ENCODE results near the gene CDH4. TPM values are rescaled to one million over a fixed set of nuclear protein-coding genes. Genes with fewer than 3 reads are reported as not detected.

Gene CDH4
- polyA plus RNA-seq, 1 donor, result 1.2 TPM

DNA sequence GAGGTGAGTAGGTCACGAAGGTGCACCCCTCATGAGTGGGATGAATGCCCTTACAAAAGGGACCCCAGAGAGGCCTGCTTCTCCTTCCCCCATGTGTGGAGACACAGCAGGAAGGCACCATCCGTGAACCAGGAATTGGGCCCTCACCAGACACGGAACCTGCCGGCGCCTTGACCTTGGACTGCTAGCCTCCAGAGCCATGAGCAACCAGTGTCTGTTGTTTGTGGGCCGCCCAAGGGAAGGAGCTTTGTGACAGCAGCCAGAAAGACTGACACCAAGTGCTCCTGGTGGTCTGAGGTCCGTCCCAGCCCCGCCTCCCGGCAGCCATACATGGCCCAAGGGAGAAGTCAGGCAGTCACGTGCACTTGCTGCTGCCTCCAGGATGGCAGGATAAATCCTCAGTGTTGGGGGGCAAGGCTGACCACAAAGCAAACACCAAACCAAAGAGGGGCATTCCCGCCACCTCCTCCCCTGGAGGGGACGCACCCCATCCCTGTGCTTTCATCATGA lies 29.3 kb downstream of the CDH4 start:
- no peak for DNase-seq (ENCODE audit: low read depth)

DNA sequence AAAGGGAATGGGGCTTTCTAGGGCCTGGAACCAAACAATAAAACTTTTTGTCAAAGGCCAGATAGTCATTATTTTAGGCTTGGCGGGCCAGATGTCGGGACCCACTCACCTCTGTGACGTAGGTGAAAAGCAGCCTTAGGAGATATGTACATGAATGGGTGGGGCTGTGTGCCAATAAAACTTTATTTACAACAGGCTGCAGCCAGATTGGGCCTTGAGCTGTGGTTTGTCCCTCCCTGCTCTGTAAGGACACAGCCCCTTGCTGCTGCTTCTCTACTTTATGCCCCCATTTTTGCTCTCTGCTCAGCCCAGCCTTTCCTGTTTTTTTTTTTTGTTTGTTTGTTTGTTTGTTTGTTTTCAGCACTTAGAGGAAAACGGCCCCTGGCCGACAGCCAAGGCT lies 32.7 kb downstream of the CDH4 start:
- no peak for DNase-seq (ENCODE audit: low read depth)

DNA sequence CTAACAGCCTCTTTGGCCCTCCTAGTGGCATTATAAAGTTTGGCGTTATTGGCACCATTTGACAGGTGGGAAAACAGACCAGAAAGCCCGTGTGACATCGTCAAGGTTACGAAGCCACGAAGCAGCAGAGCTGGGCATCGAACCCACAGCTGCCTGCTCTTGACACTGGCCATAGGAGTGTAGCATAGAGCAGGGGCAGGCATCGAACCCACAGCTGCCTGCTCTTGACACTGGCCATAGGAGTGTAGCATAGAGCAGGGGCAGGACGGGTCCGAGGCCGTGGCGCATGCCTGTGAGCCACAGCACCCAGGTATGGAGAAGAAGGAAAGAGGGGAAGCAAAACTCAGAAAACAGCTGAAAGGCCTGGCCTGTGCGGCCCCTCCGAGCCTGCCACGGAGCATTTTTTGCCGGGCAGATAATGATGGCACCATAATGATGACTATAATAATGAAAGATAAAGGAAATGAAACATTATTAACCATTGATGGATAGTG lies 33.1 kb downstream of the CDH4 start:
- DNase-seq (ENCODE audit: low read depth), result no peak

DNA sequence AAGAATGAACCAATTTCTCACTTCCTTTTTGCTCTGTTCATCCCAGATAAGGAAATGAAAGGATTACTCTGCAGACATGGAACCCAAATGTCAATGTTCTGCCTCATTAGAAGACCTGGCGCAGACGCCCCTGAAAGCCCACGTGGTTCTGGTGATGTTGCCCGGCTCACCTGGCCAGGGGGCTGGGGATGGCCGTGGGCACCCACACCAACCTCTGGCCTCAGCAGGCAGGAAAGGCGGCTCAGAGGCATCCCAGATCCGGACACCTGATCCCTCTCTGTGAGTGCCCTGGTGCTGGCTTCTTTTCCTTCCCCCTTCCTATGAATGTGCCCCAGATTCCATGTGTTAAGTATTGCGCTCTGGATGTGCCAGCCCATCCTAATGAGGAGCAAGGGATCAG lies 33.6 kb downstream of the CDH4 start:
- no peak for DNase-seq (ENCODE audit: low read depth)

DNA sequence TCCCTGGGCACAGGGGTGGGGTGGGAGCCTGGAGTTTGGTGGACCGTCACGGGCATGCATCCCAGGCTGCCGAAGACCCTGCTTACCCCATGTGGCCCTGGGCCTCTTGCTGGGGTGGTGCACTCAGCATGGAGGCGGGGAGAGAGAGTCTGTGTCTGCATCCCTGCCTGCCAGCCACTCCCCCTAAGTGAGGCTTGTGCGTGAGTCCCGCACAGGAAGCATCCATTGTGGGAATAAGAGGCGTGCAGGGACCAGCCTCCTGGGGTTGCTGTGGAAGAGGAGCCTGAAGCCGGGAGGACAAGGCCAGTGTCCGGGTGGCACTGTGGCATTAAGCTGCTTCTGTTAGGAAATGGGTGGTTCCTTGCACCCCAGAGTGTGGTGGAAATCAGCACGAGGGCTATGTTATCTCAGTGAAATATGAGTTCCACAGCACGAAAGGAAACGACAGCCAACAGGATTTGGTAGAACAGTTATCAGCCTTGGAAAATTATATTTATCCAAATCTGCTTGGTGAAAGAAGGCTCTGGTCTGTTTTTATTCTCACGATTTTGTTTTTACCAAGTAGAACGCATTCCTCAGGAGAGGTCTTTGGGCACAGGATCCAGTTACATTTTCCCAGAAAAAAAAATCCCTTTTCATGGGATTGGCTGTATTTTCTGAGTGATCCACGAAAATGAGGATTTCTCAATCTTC lies 35.7 kb downstream of the CDH4 start:
- DNase-seq (ENCODE audit: low read depth), result no peak

DNA sequence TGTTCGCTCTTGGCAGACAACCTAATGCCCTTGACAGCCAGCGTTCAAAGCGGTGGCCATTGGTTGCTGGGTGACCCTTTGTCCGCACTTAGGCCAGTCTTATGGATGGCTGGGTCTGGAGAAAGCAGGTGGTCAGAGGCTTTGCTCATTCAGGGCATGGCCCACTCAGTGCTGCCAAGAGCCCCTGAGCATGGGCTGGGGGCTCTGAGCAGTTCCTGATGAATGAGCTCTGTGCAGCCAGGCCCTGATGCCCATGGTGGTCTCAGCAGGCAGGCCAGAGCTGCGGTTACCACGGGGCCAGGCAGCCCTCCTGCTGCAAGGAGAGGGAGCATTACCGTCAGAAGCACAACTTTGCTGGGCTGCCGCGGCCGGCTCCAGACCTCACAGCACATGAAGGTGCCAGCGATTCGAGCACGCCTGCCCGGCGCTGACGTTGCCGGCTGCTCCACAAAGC lies 36.3 kb downstream of the CDH4 start:
- no peak for DNase-seq (ENCODE audit: low read depth)

DNA sequence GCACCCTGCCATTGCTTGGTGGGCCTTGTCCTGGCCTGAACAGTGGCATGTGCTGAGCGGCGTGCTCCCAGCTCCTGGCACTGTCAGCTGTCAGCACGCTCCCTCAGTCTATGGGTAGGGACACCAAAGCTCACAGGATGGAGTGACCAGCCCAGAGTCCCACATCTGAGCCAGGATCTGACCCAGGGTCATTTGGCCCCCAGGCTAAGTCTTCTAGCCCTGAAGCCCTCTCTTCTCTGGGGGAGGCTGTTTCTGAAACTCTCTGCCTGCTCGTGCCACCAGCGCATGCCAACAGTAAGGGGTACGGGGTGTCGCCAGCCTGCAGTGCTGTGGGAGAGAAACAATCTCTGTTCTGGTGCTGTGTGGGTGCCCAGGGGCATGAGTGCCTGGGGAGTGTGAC lies 37.1 kb downstream of the CDH4 start:
- no peak for DNase-seq (ENCODE audit: low read depth)

DNA sequence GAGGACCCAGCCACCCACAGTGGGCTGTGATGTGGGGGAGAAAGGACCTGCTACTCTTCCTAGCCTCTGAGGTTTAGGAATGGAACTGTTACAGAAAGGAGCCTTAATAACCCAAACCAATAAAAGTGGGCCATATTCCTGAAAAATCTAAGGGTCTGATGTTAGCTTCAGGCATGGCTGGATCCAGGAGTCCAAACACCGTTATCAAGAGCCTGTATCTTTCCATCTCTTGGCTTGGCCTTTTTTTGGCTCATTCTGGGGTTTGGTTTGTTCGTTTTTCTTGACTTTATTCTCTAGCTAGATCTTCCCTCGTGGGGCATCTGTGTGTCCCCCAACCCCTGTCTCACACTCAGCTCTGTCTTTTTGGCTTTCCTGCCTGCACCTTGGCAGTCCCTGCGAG lies 38.7 kb downstream of the CDH4 start:
- DNase-seq (ENCODE audit: low read depth), result no peak

DNA sequence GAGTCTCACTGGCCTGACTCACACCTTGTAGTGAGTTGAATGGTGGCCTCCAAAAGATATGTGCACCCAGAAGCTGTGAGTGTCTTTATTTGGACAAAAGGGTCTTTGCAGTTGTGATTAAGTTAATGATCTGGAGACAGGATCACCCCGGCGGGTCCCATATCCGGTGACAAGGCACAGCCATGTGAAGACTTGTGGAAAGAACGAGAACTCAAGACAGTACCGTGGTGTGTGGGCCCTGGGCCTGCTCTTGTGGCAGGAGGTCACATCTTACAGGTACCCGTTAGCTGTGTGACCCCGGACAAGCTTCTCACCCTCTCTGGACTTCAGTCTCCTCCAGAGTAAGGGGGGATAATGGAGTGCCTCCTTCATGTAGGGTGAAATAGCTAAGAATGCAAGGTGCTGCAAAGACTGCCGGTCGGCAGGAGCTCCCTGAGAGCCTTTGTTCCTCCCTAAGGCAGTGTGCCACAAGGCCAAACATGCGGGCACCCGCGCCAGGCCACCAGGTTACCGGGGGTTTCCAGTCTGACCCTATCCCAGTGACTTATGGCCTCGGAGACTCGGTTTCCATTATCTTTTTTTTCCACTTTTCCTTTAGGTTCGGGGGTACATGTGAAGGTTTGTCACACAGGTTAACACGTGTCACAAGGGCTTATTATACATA lies 39.2 kb downstream of the CDH4 start:
- no peak for DNase-seq (ENCODE audit: low read depth)

DNA sequence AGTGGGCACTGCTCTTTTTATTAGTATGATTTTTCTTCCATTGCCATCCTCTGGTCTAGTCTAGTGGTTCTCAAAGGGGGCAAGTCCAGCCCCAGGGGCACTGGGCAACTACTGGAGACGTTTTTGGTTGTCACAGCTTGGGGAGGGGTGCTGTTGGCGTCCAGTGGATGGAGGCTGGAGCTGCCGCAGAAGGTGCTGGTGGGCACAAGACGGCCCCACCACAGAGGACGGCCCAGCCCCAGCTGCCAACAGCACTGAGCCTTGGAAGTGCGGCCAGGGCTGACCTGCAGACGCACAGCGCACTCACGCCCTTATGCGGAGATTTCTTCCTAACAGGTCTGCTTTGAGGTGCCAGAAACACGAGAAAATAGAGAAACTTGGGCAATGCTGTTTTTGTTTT lies 40.3 kb downstream of the CDH4 start:
- no peak for DNase-seq (ENCODE audit: low read depth)

DNA sequence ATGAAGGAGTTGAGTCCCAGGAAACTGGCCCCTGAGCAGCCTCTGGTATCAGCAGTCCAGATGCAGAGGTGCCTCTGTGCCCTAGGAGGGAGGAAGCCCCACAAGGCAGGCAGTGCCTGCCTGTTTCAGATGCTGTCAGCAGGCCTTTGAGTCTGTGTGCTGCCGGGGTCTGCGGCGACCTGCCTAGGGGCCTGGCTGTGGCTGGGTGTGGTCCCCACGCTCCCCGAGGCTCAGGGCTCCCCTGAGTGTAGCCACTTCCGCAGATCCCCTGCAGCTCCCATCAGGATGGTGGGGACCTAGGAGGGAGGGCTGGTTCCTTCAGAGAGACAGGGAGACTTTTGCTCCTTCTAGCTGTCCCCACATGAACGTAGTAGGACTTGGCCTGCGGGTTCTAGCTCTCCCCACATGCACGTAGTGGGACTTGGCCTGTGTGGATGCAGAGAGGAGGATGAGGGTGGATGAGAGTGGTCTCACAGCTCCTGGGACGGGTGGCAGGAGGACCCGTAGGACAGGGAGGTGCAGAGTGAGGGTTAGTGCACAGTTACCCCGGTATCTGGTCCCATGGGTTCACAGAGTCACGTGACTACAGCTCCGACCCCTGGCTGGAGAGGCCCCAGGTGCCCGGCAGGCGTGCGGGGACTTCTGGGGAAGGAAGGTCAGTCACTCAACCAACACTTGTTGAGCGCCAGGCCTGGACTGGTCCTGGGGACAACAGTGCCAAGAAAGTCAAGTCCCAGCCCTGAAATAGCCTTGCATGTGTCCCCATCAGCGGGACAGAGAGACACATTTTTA lies 41.0 kb downstream of the CDH4 start:
- DNase-seq (ENCODE audit: low read depth), result no peak

DNA sequence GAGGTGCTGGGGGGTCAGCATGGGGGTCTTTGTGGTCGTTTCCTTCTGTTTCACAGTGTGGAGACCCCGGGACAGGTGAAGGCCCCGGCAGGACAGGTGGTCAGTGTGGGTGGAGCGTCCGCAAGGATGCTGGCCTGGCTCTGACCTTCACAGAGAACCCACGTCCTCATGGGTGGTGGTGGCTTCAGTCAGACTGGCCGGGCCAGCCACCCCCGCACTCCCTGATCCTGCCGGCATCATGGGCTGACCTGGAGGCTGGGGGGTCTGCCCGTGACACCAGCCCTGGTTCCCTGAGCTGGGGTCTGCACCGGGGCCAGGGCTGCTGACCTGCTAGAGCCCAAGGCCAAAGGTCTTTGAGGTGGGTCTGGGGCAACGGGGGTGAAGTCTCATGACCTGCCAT lies 41.9 kb downstream of the CDH4 start:
- DNase-seq (ENCODE audit: low read depth), result no peak

DNA sequence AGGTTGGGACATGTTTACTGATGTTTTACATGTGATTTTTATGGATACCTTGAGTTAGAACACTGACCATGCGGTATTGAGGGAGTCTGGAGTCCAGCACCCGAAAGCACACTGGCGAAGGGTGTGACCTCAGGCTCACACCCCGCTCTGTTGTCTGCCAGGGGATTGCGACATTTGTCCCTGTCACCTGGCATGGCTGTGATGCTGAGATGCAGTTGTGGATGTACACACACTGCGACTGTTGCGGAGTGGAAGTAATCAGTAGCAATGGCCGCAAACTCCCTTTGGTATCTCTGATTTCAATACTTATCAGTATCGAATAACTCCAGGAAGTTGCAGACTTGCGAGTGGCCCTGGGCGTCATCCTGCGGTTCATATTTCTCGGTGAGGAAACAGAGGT lies 43.2 kb downstream of the CDH4 start:
- DNase-seq (ENCODE audit: low read depth), result no peak

DNA sequence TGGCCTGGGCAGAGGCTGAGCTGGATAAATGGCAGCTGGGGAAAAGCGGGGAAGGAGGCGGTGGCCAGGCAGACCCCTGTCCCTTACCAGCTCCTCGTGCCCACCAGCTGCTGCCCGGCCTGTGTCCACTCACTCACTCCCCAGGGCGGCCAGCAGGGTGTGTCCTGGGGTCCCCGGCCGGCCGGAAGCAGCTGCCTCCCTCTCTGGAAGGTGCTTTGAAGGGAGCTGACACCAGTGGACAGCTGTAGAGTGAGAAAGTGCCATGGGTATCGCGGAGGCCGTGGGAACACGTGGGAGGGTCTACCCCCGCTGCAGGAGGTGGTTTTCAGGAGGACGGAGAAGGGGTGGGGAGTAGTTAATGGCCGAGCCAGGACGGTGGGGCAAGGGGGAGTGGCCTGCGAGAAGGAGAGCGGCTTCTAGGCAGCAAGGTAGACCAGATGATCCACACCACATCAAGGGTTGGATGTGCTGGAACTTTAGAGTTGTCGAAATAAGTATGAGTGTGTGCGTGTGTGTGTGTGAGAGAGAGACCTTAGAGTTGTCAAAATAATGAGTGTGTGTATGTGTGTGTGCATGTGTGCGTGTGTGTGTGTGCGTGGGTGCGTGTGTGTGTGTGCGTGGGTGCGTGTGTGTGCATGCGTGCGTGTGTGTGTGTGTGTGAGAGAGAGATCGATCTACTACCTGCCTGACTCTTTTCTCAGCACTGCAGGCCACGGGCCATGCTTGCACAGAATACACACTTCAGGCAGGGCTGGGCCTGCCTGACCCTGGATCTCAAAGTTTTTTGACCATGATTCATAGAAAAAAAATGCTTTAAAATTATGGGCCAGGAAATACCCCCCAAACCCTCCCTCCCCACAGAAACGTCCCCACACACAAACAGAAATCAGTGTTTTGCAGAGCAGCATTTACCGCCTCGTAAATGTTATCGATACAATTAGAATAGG lies 43.9 kb downstream of the CDH4 start:
- DNase-seq (ENCODE audit: low read depth), result no peak

DNA sequence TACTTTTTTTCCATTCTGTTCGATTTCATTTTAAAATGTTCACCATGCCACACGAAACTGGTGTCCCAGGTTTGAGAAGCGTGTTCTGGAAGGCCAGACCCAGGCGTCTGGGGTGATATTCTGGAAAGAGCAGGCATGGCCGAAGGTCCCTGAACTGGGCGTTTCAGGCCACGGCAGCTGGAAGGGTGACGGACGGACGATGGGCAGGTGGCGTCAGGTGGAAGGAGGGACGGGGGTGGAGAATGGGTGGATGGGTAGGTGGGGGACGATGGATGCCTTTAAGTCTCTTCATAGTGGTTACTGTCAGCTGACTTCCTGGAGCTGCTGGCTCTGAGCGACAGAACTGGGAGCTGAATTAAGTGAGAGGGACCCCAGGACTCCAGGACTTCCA lies 44.6 kb downstream of the CDH4 start:
- no peak for DNase-seq (ENCODE audit: low read depth)

DNA sequence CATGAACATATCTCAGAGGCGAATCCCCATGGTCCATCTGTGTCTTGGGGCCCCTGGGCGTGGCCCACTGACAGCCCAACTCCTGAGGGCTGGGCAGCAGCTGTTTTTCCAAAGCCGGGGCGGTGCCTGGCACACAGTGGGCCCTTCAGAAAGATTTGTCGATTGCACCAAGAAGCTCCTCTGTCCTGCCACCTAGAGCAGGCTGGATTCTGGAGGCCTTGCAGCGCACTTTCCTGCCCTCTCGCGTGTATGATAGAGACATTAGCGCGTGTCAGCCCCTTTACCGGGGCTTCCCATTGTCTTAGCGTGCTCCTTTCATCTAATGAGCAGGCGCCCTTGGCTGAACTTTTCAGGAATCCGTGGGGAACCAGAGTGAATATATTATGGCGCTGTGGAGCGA lies 45.4 kb downstream of the CDH4 start:
- DNase-seq (ENCODE audit: low read depth), result no peak

DNA sequence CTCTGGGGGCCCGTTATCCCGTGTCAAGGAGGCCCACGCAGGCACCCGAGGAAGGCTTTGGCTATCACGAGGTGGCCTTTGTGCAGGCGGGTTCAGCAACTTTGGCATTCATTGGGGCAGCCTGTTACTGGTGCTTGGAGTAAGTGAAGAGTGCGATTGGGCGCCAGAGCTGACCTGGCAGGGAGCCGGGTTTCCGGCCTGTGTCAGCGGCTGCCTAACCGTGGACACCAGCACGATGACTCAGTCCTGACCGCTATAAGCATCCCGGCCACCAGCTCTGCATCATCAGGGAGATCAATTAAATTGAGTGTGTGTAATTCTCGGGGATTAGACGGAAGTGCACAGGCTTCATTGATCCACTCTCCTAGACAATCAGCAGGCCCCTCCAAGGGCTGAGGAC lies 45.9 kb downstream of the CDH4 start:
- DNase-seq (ENCODE audit: low read depth), result no peak

DNA sequence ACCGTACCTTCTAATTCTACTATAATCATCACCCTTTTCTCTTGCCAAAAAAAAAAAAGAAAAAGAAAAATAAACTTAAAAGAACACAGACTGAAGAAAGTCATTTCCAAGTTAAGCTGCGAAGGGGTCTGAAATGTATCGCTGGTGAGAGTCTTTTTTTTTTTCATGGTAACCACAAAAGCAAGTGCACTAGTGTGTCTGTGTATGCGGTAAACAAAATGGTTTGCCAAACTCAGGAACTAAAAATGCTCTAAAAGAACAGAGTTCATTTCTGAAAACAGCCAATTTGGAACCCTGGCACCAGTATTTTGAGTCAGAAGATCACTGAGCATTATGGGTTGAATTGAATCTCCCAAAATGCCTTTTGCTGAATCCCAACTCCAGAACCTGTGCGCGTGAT lies 46.6 kb downstream of the CDH4 start:
- no peak for DNase-seq (ENCODE audit: low read depth)

DNA sequence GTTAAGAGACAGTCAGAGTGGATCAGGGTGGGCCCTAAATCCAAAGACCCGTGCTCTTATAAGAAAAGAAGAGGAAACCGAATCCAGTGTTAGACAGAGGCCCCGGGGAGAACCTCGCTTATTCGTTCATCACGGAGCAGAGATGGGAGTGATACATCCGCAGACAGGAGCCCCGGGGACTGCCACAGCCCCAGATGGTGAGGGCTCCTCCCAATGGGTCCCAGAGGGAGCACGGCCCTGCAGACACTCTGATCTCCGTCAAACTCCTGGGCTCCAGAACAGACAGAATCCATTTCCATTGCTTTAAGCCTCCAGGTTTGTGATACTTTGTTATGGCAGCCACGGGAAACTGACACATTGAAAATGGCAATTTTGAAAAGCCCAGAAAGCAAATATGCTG lies 47.0 kb downstream of the CDH4 start:
- no peak for DNase-seq (ENCODE audit: low read depth)

DNA sequence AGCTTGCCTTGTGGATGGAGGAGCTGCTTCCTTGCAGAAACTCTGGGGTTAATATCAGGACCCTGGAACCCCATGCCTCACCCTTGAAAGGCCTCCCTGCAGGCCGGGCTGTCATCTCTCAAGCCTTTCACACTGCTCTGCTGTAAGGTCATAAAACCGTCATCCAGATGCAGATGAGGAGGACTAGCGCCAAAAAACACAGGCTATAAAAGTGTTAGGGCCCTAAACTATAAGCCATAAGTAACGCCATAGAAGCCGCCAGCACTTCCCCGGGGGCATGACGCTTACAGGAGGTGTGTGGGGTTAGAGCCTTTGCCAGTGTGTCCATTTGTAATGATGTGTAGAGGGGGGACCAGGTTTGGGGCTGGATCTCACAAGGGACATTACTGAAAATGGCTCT lies 47.6 kb downstream of the CDH4 start:
- no peak for DNase-seq (ENCODE audit: low read depth)

DNA sequence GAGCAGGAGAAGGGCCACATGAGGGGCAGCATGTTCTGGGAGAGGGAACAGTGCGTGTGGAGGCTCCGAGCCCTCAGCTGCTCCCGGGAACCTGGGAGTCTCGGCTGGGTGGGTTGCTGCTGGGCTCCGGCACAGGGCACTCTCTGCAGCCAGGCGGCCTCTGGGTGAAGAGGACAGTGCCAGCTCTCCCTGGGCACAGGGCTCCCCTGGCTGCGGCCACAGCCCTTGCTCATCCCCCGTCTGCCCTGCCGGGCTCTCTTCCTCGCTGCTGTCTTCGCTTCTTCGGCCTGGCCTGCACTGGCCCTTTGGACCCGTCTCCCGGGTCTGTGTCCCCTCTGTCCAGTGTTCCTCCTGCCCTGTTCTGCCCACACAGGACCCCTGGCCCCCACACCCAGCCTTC lies 48.2 kb downstream of the CDH4 start:
- DNase-seq (ENCODE audit: low read depth), result no peak

Data from forelimb muscle (tissue), 1 donor.